Coronary artery (tissue), 2 donors: ENCODE results near the gene RAD51B.

ENCODE experiments used
- DNase-seq: peaks from one replicate; pipeline ENCODE4 v3.0.0-alpha.2; 2017; ENCODE audit warnings: low spot score
- H3K27ac ChIP-seq, 2 donors: fragments of 200-600 bp; sonication (generic); one replicate each; pipeline ENCODE4 v1.5.1; 2016 to 2019
- H3K4me3 ChIP-seq: fragments of 200-600 bp; sonication (generic); 2 replicates; pipeline ENCODE4 v1.5.1; 2016; ENCODE audit warnings: mild to moderate bottlenecking, moderate library complexity
- CTCF ChIP-seq: fragments of 200-600 bp; sonication (generic); IDR thresholded peaks from one replicate; pipeline ENCODE4 v1.5.1; 2019; ENCODE audit warnings: antibody characterized with exemption

RAD51B gene

GRCh38 chr14:68389943-68390342 lies 570.4 kb downstream of the RAD51B start:
- Histone ChIP-seq H3K4me3 (no peak overlapping the region), H3K27ac (peak overlapping the region; percentile 78 to 83)
- DNase-seq, result no peak
- no peak for TF ChIP-seq CTCF

GRCh38 chr14:68390741-68391140 lies 571.2 kb downstream of the RAD51B start:
- no peak for TF ChIP-seq CTCF
- Histone ChIP-seq H3K27ac (peak overlapping the region; percentile 78 to 83), H3K4me3 (no peak overlapping the region)
- no peak for DNase-seq

DNA sequence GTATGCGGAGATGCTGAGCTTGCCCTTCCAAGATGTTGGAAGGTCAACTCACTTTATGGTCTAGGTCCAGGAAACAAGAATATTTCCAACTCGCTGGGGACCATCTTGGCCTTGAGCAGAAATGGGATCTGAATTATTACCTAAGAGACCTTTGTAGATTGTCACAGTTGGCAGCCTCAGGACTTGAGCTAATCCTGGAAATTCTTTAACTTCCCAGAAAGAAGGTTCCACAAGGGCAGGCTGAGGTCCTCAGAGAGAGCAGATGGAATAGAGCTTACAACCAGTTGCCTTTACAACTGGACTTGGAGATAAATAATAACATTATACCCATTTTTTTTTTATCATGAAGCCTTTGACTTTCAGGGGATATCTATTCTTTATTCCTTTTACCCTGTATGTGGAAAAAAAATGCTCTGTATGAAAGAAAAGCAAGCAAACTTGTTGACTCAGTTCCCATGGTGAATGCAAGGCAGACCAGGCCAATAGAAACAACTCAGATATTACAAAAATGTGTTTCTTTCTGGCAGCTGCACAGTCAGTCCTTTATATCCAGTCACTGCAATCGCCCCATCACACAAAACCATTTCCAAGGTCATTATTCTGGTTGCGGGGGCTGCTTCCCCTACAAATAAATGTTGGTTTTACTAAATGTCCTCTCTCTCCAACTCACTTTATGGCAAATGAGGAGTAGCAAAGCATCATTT lies 571.9 kb downstream of the RAD51B start:
- no peak for TF ChIP-seq CTCF
- H3K27ac ChIP-seq, result peak overlapping the region; percentile 80 to 83
- DNase-seq, result no peak
- H3K4me3 ChIP-seq, result no peak overlapping the region

DNA sequence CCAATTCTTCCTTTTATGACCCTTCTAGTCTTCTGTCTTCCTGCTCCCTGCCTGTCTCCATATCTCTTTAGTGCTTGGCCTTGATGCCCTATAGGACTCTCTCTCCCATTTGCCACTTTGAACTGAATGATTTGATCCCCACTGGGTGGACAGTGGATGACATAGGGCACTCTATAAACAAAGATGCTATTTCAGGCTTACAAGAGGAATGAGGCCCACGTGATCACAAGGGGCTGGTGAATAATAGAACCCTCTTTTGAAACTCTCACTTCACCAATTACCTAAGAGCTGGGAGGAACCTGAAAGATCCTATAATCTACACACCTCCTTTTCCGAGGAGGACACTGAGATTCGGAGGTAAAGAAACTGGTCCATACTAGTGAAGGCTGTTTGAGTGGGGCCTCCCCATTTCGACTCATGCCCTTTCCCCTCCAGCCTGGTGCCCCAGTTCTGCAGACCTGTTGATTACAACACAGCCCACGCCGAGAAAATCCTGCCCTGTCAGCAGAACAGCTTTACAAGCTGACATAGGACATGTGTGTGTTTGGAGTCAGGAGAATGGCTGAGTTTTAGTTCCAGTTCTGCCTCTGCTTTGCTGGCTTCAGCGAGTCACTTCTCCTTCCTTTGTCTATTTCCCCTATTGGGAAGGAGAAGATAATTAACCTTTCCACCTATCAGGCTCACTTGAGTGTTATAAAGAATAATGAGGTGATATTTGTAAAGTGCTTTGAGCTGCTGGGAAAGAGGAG lies 573.0 kb downstream of the RAD51B start:
- no peak for TF ChIP-seq CTCF
- no peak for DNase-seq

GRCh38 chr14:68393259-68393658 lies 573.7 kb downstream of the RAD51B start:
- no peak for TF ChIP-seq CTCF
- H3K4me3 ChIP-seq, result no peak overlapping the region
- no peak for DNase-seq
- H3K27ac ChIP-seq, result peak overlapping the region; percentile 80 to 83

More for the DNA sequence above, 573.0 kb downstream of the RAD51B start:
- H3K27ac ChIP-seq, result peak overlapping the region; percentile 80 to 83
- H3K4me3 ChIP-seq, result no peak overlapping the region

DNA sequence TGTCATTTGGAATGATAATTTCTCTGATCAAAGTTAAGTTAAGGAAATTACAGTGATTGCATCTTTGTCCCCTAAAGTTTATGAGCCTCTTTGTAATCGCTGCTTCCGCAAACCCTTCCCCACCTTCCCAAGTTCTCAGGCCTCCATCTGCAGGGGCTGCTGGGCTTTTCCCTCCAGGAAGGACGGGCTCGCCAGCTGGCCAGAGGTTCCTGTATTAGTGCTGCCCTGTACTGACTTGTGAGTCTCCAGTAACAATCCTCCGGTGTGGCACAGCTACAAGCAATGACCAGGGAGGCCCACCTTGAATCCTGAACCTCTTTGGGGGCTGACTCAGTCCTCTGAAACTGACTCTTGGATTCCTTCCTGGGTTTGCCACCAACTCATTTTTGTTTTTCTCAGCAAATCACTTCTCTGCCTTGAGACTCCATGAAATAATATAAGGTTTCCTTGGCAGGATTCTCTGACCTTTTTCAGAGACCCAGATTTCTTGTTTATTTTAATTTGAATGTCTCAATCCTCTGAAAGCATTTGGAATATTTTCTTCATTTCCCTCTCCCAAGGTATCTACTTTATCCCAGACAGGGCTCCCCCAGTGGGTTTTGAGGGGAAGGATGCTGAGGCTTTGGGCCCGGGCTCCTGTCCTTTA lies 574.7 kb downstream of the RAD51B start:
- no peak overlapping the region for H3K4me3 ChIP-seq
- DNase-seq, result no peak
- TF ChIP-seq CTCF, result no peak
- H3K27ac ChIP-seq, result peak overlapping the region; percentile 80 to 83
